HL-60 (cell line): ENCODE results near the gene SYNPO2.

Source experiments
- POLR2AphosphoS5 ChIP-seq: IDR thresholded peaks from 2 replicates; pipeline ENCODE4 v1.6.1; 2012; ENCODE audit warnings: low read depth
- SPI1 ChIP-seq: IDR thresholded peaks from 2 replicates; pipeline ENCODE4 v1.6.1; 2012; ENCODE audit warnings: low read depth, mild to moderate bottlenecking, borderline replicate concordance
- TF ChIP-seq, protein P1 (sequence below): IDR thresholded peaks from one replicate; pipeline ENCODE4 v1.5.1; 2011; ENCODE audit warnings: low read length, control low read depth, inconsistent platforms; ENCODE audit not compliant: insufficient read depth
- TF ChIP-seq, protein P2 (sequence below): IDR thresholded peaks from 2 replicates; pipeline ENCODE4 v1.6.1; 2012; ENCODE audit warnings: low read depth; ENCODE audit not compliant: insufficient replicate concordance

DNA sequence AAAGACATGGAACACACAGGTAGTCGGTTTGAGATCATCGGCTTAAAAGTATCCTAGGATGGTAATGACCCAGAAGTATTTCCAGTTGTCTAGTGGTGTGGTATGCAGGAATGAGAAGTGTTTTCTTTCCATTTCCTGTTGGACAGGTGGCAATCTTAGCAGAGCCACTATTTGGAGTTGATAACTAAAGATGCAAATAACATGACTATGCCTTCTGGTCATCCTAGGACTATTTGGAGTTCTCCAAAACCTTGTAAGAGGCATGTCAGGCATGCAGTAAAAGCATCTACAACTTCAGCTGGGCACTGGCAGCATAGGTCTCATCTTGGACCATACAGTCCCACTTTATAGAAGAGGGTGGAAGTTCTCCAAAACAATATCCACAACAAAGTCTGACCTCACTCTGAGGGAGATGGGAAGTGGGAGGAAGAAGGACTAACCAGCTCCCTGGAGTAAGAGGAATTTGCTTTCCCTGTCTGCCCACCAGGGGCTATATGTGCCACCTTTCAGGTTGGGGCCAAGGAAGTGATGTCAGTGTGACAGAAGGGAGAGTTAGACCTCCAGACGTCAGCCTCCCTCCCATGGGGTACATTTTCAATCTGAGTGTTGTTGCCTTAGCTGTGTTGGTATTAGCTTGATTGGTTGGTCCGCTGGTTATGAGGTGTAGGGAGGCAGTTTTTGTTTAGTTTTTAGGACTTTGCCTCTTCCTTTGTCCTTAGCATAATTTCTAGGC is 145.8 kb downstream of the SYNPO2 start:
- TF ChIP-seq, protein P1, sequence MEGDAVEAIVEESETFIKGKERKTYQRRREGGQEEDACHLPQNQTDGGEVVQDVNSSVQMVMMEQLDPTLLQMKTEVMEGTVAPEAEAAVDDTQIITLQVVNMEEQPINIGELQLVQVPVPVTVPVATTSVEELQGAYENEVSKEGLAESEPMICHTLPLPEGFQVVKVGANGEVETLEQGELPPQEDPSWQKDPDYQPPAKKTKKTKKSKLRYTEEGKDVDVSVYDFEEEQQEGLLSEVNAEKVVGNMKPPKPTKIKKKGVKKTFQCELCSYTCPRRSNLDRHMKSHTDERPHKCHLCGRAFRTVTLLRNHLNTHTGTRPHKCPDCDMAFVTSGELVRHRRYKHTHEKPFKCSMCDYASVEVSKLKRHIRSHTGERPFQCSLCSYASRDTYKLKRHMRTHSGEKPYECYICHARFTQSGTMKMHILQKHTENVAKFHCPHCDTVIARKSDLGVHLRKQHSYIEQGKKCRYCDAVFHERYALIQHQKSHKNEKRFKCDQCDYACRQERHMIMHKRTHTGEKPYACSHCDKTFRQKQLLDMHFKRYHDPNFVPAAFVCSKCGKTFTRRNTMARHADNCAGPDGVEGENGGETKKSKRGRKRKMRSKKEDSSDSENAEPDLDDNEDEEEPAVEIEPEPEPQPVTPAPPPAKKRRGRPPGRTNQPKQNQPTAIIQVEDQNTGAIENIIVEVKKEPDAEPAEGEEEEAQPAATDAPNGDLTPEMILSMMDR: no peak
- TF ChIP-seq POLR2AphosphoS5 (no peak), SPI1 (no peak)
- TF ChIP-seq, protein P2, sequence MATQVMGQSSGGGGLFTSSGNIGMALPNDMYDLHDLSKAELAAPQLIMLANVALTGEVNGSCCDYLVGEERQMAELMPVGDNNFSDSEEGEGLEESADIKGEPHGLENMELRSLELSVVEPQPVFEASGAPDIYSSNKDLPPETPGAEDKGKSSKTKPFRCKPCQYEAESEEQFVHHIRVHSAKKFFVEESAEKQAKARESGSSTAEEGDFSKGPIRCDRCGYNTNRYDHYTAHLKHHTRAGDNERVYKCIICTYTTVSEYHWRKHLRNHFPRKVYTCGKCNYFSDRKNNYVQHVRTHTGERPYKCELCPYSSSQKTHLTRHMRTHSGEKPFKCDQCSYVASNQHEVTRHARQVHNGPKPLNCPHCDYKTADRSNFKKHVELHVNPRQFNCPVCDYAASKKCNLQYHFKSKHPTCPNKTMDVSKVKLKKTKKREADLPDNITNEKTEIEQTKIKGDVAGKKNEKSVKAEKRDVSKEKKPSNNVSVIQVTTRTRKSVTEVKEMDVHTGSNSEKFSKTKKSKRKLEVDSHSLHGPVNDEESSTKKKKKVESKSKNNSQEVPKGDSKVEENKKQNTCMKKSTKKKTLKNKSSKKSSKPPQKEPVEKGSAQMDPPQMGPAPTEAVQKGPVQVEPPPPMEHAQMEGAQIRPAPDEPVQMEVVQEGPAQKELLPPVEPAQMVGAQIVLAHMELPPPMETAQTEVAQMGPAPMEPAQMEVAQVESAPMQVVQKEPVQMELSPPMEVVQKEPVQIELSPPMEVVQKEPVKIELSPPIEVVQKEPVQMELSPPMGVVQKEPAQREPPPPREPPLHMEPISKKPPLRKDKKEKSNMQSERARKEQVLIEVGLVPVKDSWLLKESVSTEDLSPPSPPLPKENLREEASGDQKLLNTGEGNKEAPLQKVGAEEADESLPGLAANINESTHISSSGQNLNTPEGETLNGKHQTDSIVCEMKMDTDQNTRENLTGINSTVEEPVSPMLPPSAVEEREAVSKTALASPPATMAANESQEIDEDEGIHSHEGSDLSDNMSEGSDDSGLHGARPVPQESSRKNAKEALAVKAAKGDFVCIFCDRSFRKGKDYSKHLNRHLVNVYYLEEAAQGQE: no peak
